Loucy (cell line): ENCODE results near the gene NIM1K.
"Not testable (repeated sequence)": the region's sequence is repeated elsewhere in the genome, so short reads cannot be mapped to it uniquely, and the experiment has no call there.

Experiments used
- H2AFZ ChIP-seq: fragments of 200-600 bp; sonication (generic); 2 replicates; pipeline ENCODE4 v1.6.0; 2016; ENCODE audit warnings: antibody characterized with exemption, mild to moderate bottlenecking, low read length, moderate library complexity
- H3F3A ChIP-seq: fragments of 200-600 bp; 2 replicates; pipeline ENCODE4 v1.6.0; 2016; ENCODE audit warnings: antibody characterized with exemption, low read depth, mild to moderate bottlenecking
- H3K27me3 ChIP-seq: fragments of 200-600 bp; sonication (generic); 2 replicates; pipeline ENCODE4 v1.6.1; 2014; ENCODE audit warnings: low read length, mild to moderate bottlenecking; ENCODE audit not compliant: insufficient read depth, poor library complexity, severe bottlenecking
- H3K36me3 ChIP-seq: fragments of 200-600 bp; sonication (generic); 2 replicates; pipeline ENCODE4 v1.6.1; 2016; ENCODE audit warnings: low read length; ENCODE audit not compliant: insufficient read depth
- H3K4me1 ChIP-seq: fragments of 200-600 bp; sonication (generic); 2 replicates; pipeline ENCODE4 v1.5.1; 2014; ENCODE audit warnings: low read length, mild to moderate bottlenecking; ENCODE audit not compliant: insufficient read depth, poor library complexity, severe bottlenecking
- H3K4me2 ChIP-seq: fragments of 200-600 bp; sonication (generic); 2 replicates; pipeline ENCODE4 v1.6.0; 2014; ENCODE audit warnings: antibody characterized with exemption, low read length, low read depth, mild to moderate bottlenecking; ENCODE audit not compliant: poor library complexity, severe bottlenecking
- H3K4me3 ChIP-seq: fragments of 200-600 bp; sonication (generic); 2 replicates; pipeline ENCODE4 v1.5.1; 2014; ENCODE audit warnings: low read length, mild to moderate bottlenecking, mixed read lengths; ENCODE audit not compliant: poor library complexity, severe bottlenecking
- H3K79me2 ChIP-seq: fragments of 200-600 bp; sonication (generic); 2 replicates; pipeline ENCODE4 v1.6.1; 2014; ENCODE audit warnings: low read length; ENCODE audit not compliant: insufficient read depth
- H3K9ac ChIP-seq: fragments of 200-600 bp; sonication (generic); 2 replicates; pipeline ENCODE4 v1.6.0; 2014; ENCODE audit warnings: mild to moderate bottlenecking, low read depth, low read length, moderate library complexity; ENCODE audit not compliant: poor library complexity, severe bottlenecking
- H3K9me2 ChIP-seq: fragments of 200-600 bp; sonication (generic); replicated peaks from 2 replicates; pipeline ENCODE4 v1.6.1; 2016; ENCODE audit warnings: low read depth, low read length, mixed read lengths
- H3K9me3 ChIP-seq: fragments of 200-600 bp; sonication (generic); 2 replicates; pipeline ENCODE4 v1.6.1; 2014; ENCODE audit warnings: mild to moderate bottlenecking, antibody characterized with exemption, low read length, low read depth; ENCODE audit not compliant: insufficient read depth
- H4K20me1 ChIP-seq: fragments of 200-600 bp; sonication (generic); 2 replicates; pipeline ENCODE4 v1.6.0; 2014; ENCODE audit warnings: antibody characterized with exemption, low read length, mild to moderate bottlenecking; ENCODE audit not compliant: insufficient read depth, poor library complexity, severe bottlenecking
- EZH2phosphoT487 ChIP-seq: fragments of 200-600 bp; IDR thresholded peaks from 2 replicates; pipeline ENCODE4 v1.6.1; 2018; ENCODE audit warnings: antibody characterized with exemption, mild to moderate bottlenecking, moderate library complexity, borderline replicate concordance
- TF ChIP-seq, protein P1 (sequence below): fragments of 200-600 bp; sonication (generic); conservative IDR thresholded peaks from 2 replicates; pipeline ENCODE4 v1.5.1; 2014; ENCODE audit warnings: mild to moderate bottlenecking, antibody characterized with exemption, low read length

The NIM1K gene

DNA sequence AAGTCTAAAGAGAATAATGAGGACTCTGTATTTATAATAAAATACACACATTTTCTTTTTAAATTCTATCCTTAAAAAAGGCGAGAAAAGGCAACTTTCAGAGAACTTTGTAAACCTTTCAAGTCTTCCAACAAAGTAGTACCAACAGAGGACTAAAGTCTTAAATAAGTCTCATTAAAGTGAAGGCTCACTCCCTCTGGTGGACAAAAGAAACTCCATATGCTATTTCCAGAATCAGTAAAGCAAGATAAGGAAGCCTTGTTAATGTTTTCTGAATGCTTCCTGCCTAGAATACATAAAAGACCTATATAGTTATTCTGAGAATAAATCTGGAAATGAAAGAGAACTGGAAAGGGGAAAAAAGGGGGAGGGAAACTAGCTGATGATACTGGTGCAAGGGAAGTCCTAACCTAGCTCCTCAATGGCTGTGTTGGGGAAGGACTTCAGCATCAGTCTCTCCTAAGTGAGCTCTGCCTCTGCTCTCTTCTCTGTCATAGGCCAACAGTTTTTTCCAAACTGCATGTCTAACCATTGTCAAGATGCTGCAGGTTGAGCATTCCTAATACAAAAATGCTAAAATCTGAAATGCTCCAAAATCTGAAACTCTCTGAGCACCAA is 114.0 kb downstream of the NIM1K start:
- Histone ChIP-seq H3K4me3 (peak overlapping the region; percentile 88), H3K9me3 (no peaks in the 10 kb centered on the region), H3K27me3 (no peaks in the 10 kb centered on the region), H3K36me3 (peaks cover 35% of the 10 kb centered on the region), H3K9ac (peak overlapping the region; percentile 30), H3K4me1 (peaks cover 77% of the 10 kb centered on the region), H3K79me2 (peaks cover 99% of the 10 kb centered on the region), H3K9me2 (no peaks in the 10 kb centered on the region), H4K20me1 (peaks cover 94% of the 10 kb centered on the region), H3F3A (peaks cover 13% of the 10 kb centered on the region; the same call in 1 of the 2 replicates), H2AFZ (no peak overlapping the region), H3K4me2 (peak overlapping the region; percentile 98)
- TF ChIP-seq, protein P1, sequence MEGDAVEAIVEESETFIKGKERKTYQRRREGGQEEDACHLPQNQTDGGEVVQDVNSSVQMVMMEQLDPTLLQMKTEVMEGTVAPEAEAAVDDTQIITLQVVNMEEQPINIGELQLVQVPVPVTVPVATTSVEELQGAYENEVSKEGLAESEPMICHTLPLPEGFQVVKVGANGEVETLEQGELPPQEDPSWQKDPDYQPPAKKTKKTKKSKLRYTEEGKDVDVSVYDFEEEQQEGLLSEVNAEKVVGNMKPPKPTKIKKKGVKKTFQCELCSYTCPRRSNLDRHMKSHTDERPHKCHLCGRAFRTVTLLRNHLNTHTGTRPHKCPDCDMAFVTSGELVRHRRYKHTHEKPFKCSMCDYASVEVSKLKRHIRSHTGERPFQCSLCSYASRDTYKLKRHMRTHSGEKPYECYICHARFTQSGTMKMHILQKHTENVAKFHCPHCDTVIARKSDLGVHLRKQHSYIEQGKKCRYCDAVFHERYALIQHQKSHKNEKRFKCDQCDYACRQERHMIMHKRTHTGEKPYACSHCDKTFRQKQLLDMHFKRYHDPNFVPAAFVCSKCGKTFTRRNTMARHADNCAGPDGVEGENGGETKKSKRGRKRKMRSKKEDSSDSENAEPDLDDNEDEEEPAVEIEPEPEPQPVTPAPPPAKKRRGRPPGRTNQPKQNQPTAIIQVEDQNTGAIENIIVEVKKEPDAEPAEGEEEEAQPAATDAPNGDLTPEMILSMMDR, result peak; percentile 88
- TF ChIP-seq EZH2phosphoT487, result no peak

DNA sequence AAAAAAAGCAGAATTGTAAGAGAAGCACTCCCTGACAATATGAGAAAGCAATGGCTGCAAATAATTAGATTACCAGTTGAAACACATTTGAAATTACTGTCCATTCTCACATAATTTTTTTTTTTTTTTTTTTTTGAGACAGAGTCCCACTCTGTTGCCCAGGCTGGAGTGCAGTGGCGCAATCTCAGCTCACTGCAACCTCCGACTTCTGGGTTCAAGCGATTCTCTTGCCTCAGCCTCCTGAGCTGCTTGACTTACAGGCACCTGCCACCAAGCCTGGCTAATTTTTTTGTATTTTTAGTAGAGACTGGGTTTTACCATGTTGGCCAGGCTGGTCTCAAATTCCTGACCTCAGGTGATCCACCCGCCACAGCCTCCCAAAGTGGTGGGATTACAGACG is 114.9 kb downstream of the NIM1K start:
- Histone ChIP-seq H3K4me3 (peak overlapping the region; percentile 88), H3K4me1 (peaks cover 78% of the 10 kb centered on the region), H3K79me2 (peaks cover 99% of the 10 kb centered on the region), H3K4me2 (peak overlapping the region; percentile 98), H3K36me3 (peaks cover 29% of the 10 kb centered on the region), H3K9ac (peak overlapping the region; percentile 97), H4K20me1 (peaks cover 94% of the 10 kb centered on the region), H3F3A (peaks cover 13% of the 10 kb centered on the region; the same call in 1 of the 2 replicates)
- H3K9me3 ChIP-seq, H2AFZ ChIP-seq, H3K9me2 ChIP-seq, H3K27me3 ChIP-seq: not testable (repeated sequence)

DNA sequence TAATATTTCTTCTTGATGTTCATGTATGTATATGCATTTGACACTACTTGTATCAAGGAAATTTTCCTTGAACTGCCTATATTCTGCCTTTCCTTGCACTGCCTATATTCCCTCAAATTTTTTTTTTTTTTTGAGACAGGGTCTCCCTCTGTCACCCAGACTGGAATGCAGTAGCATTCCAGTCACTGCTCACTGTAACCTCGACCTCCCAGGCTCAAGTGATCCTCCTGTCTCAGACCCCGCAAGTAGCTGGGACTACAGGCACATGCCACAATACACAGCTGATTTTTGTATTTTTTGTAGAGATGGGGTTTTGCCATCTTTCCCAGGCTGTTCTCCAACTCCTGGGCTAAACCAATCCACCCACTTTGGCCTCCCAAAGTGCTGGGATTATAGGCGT is 117.1 kb downstream of the NIM1K start:
- Histone ChIP-seq H3K79me2 (peaks cover 91% of the 10 kb centered on the region), H3K4me2 (peak overlapping the region; percentile 98), H3F3A (peaks cover 17% of the 10 kb centered on the region), H3K27me3 (no peaks in the 10 kb centered on the region), H4K20me1 (peaks cover 84% of the 10 kb centered on the region), H3K4me3 (peak overlapping the region; percentile 88), H3K36me3 (peaks cover 10% of the 10 kb centered on the region), H3K4me1 (peaks cover 63% of the 10 kb centered on the region), H2AFZ (no peak overlapping the region), H3K9me3 (no peaks in the 10 kb centered on the region), H3K9ac (peak overlapping the region; percentile 97), H3K9me2 (no peaks in the 10 kb centered on the region)
- TF ChIP-seq EZH2phosphoT487, result no peak
- TF ChIP-seq, protein P1, result no peak

DNA sequence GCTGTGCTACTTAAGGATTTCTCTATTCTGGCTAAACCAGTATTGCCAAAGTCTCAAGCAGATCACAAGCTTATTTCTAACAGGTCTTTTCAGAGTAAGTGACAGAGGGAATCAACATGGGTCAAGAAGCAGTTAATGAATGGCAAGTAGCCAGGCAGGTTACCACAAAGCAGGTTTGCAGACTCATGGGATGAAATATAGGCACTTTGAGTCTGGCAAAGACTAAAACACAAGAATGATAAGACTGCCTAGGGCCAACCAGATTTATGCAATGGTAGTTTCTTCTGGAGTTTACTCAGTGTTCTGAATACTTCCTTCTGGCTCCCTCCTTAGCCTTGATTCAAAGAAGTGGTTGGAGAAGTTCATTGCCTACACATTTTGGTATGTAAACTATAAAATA is 117.6 kb downstream of the NIM1K start:
- Histone ChIP-seq H3K79me2 (peaks cover 85% of the 10 kb centered on the region), H3K4me3 (peak overlapping the region; percentile 88), H2AFZ (no peak overlapping the region), H3F3A (peaks cover 20% of the 10 kb centered on the region), H3K9me3 (no peaks in the 10 kb centered on the region), H3K4me1 (peaks cover 63% of the 10 kb centered on the region), H3K36me3 (peaks cover 5% of the 10 kb centered on the region; the same call in 1 of the 2 replicates), H3K9me2 (no peaks in the 10 kb centered on the region), H3K9ac (peak overlapping the region; percentile 97), H3K4me2 (peak overlapping the region; percentile 98), H4K20me1 (peaks cover 79% of the 10 kb centered on the region), H3K27me3 (no peaks in the 10 kb centered on the region)
- TF ChIP-seq, protein P1, result no peak
- TF ChIP-seq EZH2phosphoT487, result no peak
